Measurements from ENCODE around the gene USF1.

DNA sequence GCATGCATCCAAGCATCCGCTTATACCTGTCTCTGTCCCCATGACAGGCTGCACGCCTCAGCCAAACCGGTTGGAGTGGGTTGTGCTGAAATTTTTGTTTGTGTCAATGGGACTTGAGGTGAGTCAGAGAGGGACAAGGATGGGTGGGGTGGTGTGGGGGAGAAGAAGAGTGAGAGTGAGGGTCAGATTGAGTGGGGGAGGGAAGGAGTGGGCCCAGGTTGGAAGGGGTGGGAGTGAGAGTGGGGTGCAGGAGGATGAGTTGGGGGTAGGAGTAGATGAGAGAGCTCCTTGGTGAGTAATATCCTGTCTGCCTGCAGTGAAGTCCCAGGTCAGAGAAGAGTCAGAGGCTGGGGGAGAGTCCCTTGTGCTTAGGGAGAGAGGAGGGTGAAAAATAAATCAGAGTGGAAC is 46.8 kb upstream of the USF1 start:
- TF ChIP-seq, protein P1, sequence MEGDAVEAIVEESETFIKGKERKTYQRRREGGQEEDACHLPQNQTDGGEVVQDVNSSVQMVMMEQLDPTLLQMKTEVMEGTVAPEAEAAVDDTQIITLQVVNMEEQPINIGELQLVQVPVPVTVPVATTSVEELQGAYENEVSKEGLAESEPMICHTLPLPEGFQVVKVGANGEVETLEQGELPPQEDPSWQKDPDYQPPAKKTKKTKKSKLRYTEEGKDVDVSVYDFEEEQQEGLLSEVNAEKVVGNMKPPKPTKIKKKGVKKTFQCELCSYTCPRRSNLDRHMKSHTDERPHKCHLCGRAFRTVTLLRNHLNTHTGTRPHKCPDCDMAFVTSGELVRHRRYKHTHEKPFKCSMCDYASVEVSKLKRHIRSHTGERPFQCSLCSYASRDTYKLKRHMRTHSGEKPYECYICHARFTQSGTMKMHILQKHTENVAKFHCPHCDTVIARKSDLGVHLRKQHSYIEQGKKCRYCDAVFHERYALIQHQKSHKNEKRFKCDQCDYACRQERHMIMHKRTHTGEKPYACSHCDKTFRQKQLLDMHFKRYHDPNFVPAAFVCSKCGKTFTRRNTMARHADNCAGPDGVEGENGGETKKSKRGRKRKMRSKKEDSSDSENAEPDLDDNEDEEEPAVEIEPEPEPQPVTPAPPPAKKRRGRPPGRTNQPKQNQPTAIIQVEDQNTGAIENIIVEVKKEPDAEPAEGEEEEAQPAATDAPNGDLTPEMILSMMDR (IDR thresholded peaks at IDR 0.05), result no peak
- TF ChIP-seq POLR2A (IDR thresholded peaks at IDR 0.05), result no peak
